RWPE1 (cell line): ENCODE measurements around the gene MYO18B.

Experiments used
- CTCF ChIA-PET: fragments of 350-600 bp; sonication (Branson Sonifier 250); formaldehyde crosslinking; extraction: SDS; loops from one replicate; lab custom pipeline; 2021; lab: Yijun Ruan, JAX
- POLR2A ChIA-PET: fragments of 400-600 bp; formaldehyde crosslinking; extraction: SDS; loops from one replicate; lab custom pipeline; 2020; ENCODE audit warnings: antibody characterized with exemption; ENCODE audit not compliant: low non-redundant PET; lab: Yijun Ruan, JAX
- DNase-seq: peaks from one replicate; pipeline ENCODE4 v3.0.0; 2012; ENCODE audit warnings: low spot score
- H3K27ac ChIP-seq: fragments of 450-650 bp; 2 replicates; pipeline ENCODE4 v1.5.1; 2017
- CTCF ChIP-seq: fragments of 450-650 bp; conservative IDR thresholded peaks from 2 replicates; pipeline ENCODE4 v1.5.1; 2017; ENCODE audit warnings: low read depth, mild to moderate bottlenecking

The MYO18B gene

GRCh38 chr22:25837288-25837900 lies 95.4 kb downstream of the MYO18B start:
- ChIA-PET CTCF (no interaction called here), POLR2A (no interaction called here)
- no peak for DNase-seq
- TF ChIP-seq CTCF, result no peak
- no peak overlapping the region for H3K27ac ChIP-seq

- TF ChIP-seq CTCF, result no peak
- H3K27ac ChIP-seq, result no peak overlapping the region
- POLR2A ChIA-PET, result no interaction called here
- no peak for DNase-seq
- CTCF ChIA-PET, result no interaction called here
Measured at GRCh38 chr22:25838960-25839741, 97.2 kb downstream of the MYO18B start.

- POLR2A ChIA-PET, result no interaction called here
- CTCF ChIA-PET, result no interaction called here
Measured at GRCh38 chr22:25839755-25840154, 97.8 kb downstream of the MYO18B start.

GRCh38 chr22:25840167-25840566 lies 98.2 kb downstream of the MYO18B start:
- H3K27ac ChIP-seq, result no peak overlapping the region
- no peak for TF ChIP-seq CTCF
- no peak for DNase-seq
- ChIA-PET CTCF (no interaction called here), POLR2A (no interaction called here)

More at GRCh38 chr22:25839755-25840154, 97.8 kb downstream of the MYO18B start:
- no peak overlapping the region for H3K27ac ChIP-seq
- DNase-seq, result no peak
- TF ChIP-seq CTCF, result no peak

GRCh38 chr22:25840891-25841290 lies 98.9 kb downstream of the MYO18B start:
- CTCF ChIA-PET, result no interaction called here
- DNase-seq, result no peak
- no peak for TF ChIP-seq CTCF
- H3K27ac ChIP-seq, result no peak overlapping the region
- POLR2A ChIA-PET, result no interaction called here

GRCh38 chr22:25841775-25842174 lies 99.8 kb downstream of the MYO18B start:
- TF ChIP-seq CTCF, result no peak
- no peak for DNase-seq
- no peak overlapping the region for H3K27ac ChIP-seq
- ChIA-PET POLR2A (no interaction called here), CTCF (no interaction called here)
